Liver (tissue), 9 donors: Measurements from ENCODE around the gene KCNN3. TPM values are rescaled to one million over a fixed set of nuclear protein-coding genes. Genes with fewer than 3 reads are reported as not detected.

Experiments used
- DNase-seq: peaks from one replicate; pipeline ENCODE4 v3.0.0-alpha.2; 2017; ENCODE audit warnings: low spot score
- H3K27ac ChIP-seq, 2 donors: one replicate each; pipeline ENCODE4 v1.7.0; 2013; ENCODE audit warnings: inconsistent platforms in 2 of 2, low read length in 2 of 2, control low read depth in 1 of 2, low read depth in 1 of 2, mild to moderate bottlenecking in 1 of 2
- H3K27me3 ChIP-seq, 4 donors: one replicate each; pipeline versions ENCODE4 v1.6.1 to v1.7.0; 2013; ENCODE audit warnings: low read length in 3 of 4, inconsistent platforms in 1 of 4, mild to moderate bottlenecking in 1 of 4, moderate library complexity in 1 of 4; ENCODE audit not compliant: control insufficient read depth in 4 of 4, insufficient read depth in 4 of 4
- H3K36me3 ChIP-seq, 4 donors: one replicate each; pipeline versions ENCODE4 v1.6.1 to v1.7.0; 2013; ENCODE audit warnings: low read length in 3 of 4, mild to moderate bottlenecking in 3 of 4, low read depth in 1 of 4, moderate library complexity in 1 of 4; ENCODE audit not compliant: control insufficient read depth in 4 of 4, insufficient read depth in 3 of 4
- H3K4me1 ChIP-seq, 4 donors: one replicate each; pipeline versions ENCODE4 v1.6.1 to v1.7.0; 2013; ENCODE audit warnings: low read length in 3 of 4, mild to moderate bottlenecking in 3 of 4, moderate library complexity in 1 of 4; ENCODE audit not compliant: control insufficient read depth in 4 of 4, insufficient read depth in 4 of 4
- H3K4me3 ChIP-seq, 3 donors: one replicate each; pipeline versions ENCODE4 v1.6.1 to v1.7.0; 2013; ENCODE audit warnings: low read length in 3 of 3, control low read depth in 1 of 3, low read depth in 1 of 3, mild to moderate bottlenecking in 1 of 3
- H3K9ac ChIP-seq, 2 donors: one replicate each; pipeline ENCODE4 v1.7.0; 2013; ENCODE audit warnings: low read length in 2 of 2, mild to moderate bottlenecking in 2 of 2, moderate library complexity in 2 of 2, control low read depth in 1 of 2, low read depth in 1 of 2
- H3K9me3 ChIP-seq, 4 donors: one replicate each; pipeline versions ENCODE4 v1.6.1 to v1.7.0; 2013; ENCODE audit warnings: low read length in 3 of 4; ENCODE audit not compliant: control insufficient read depth in 4 of 4
- CTCF ChIP-seq: fragments of 150-350 bp; IDR thresholded peaks from 2 replicates; pipeline ENCODE4 v1.5.1; 2017; ENCODE audit warnings: improper control_type of control experiment, low read depth, low read length; ENCODE audit not compliant: missing input control
- EGR1 ChIP-seq, 2 donors: IDR thresholded peaks; 2 replicates each; pipeline ENCODE4 v1.6.1; 2016 to 2018; ENCODE audit warnings: antibody characterized with exemption in 2 of 2, low read depth in 2 of 2
- FOXA1 ChIP-seq: IDR thresholded peaks from 2 replicates; pipeline ENCODE4 v1.6.1; 2016; ENCODE audit warnings: antibody characterized with exemption
- FOXA2 ChIP-seq: IDR thresholded peaks from 2 replicates; pipeline ENCODE4 v1.6.1; 2016; ENCODE audit warnings: antibody characterized with exemption
- GABPA ChIP-seq, 2 donors: IDR thresholded peaks in 1 of 2; conservative IDR thresholded peaks in 1 of 2; 2 replicates each; pipeline ENCODE4 v1.6.1; 2016; ENCODE audit warnings: antibody characterized with exemption in 2 of 2, mild to moderate bottlenecking in 1 of 2, moderate library complexity in 1 of 2
- HNF4A ChIP-seq, 2 donors: conservative IDR thresholded peaks; 2 replicates each; pipeline ENCODE4 v1.6.1; 2016; ENCODE audit warnings: antibody characterized with exemption in 2 of 2, mild to moderate bottlenecking in 2 of 2
- HNF4G ChIP-seq: IDR thresholded peaks from 2 replicates; pipeline ENCODE4 v1.6.1; 2016; ENCODE audit warnings: antibody characterized with exemption
- JUND ChIP-seq, 2 donors: IDR thresholded peaks; 2 replicates each; pipeline ENCODE4 v1.6.1; 2016; ENCODE audit warnings: antibody characterized with exemption in 2 of 2
- MAX ChIP-seq: IDR thresholded peaks from 2 replicates; pipeline ENCODE4 v1.6.1; 2016; ENCODE audit warnings: antibody characterized with exemption
- NR2F2 ChIP-seq: IDR thresholded peaks from 2 replicates; pipeline ENCODE4 v1.6.1; 2016; ENCODE audit warnings: antibody characterized with exemption
- RAD21 ChIP-seq, 2 donors: IDR thresholded peaks; 2 replicates each; pipeline ENCODE4 v1.6.1; 2016; ENCODE audit warnings: antibody characterized with exemption in 2 of 2, mild to moderate bottlenecking in 2 of 2
- RXRA ChIP-seq, 2 donors: IDR thresholded peaks; 2 replicates each; pipeline ENCODE4 v1.6.1; 2017 to 2018; ENCODE audit warnings: antibody characterized with exemption in 2 of 2, mild to moderate bottlenecking in 1 of 2
- SP1 ChIP-seq: IDR thresholded peaks from 2 replicates; pipeline ENCODE4 v1.6.1; 2018; ENCODE audit warnings: antibody characterized with exemption, mild to moderate bottlenecking
- TAF1 ChIP-seq: conservative IDR thresholded peaks from 2 replicates; pipeline ENCODE4 v1.6.1; 2016; ENCODE audit warnings: antibody characterized with exemption, mild to moderate bottlenecking
- YY1 ChIP-seq: IDR thresholded peaks from 2 replicates; pipeline ENCODE4 v1.6.1; 2016; ENCODE audit warnings: antibody characterized with exemption, mild to moderate bottlenecking
- WGBS: extraction: QIAGEN DNeasy Blood & Tissue Kit; methylation state at CpG from one replicate; pipeline ENCODE4 v1.1.7; 2013; 5-methylcytosine and 5-hydroxymethylcytosine counted together
- polyA plus RNA-seq, 2 donors: library from polyadenylated mRNA; stranded (reverse) in 1 of 2; unstranded in 1 of 2; fragments of 200-250 nt in 1 of 2; fragments of >200 nt in 1 of 2; fragmentation: Nextera tagmentation in 1 of 2; extraction: Ambion mirVana in 1 of 2; gene quantifications; one replicate each; pipeline versions ENCODE4 v1.2.1 to v1.2.3, GENCODE V29; 2013 to 2015
- total RNA-seq, 2 donors: library from RNA; depleted of rRNA; stranded (reverse); fragments of >200 nt; gene quantifications; one replicate each; pipeline ENCODE4 v1.2.3, GENCODE V29; 2014
- TF ChIP-seq, protein P1 (sequence below): IDR thresholded peaks from 2 replicates; pipeline ENCODE4 v1.6.1; 2016; ENCODE audit warnings: antibody characterized with exemption, mild to moderate bottlenecking
- TF ChIP-seq, protein P2 (sequence below): IDR thresholded peaks from 2 replicates; pipeline ENCODE4 v1.6.1; 2016; ENCODE audit warnings: antibody characterized with exemption
- TF ChIP-seq, protein P3 (sequence below): IDR thresholded peaks from 2 replicates; pipeline ENCODE4 v1.6.1; 2016; ENCODE audit warnings: antibody characterized with exemption
- donor health status: healthy.
- donor health status: healthy.
- donor health status: healthy.
- donor health status: healthy.
- donor health status: healthy.

Gene KCNN3
- total and polyA plus RNA-seq, 4 donors = 0.09 to 0.68 (median 0.15) TPM

GRCh38 chr1:154895798-154896197 lies 25.7 kb upstream of the KCNN3 start (continued):
- TF ChIP-seq HNF4G (no peak), RXRA (IDR thresholded peaks at IDR 0.05) (no peak), GABPA (IDR thresholded peaks at IDR 0.05 in 1 of 2, conservative IDR thresholded peaks at IDR 0.05 in 1 of 2) (no peak), CTCF (no peak)

DNA sequence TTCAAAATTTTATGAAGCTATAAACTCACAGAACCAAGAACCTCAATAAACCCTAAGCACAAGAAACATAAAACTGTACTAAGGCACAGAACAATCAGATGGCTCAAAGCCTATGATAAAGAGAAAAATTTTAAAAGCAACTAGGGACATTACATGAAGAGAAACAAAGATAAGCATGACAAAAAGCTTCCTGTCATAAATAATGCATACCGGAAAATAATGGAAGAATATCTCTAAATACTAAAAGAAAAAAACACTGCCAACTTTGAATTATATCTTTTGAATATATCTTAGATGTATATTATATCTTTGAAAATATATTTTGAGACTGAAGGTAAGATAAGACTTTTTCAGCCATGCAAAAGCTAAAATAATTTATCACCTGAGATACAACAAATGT lies 21.4 kb upstream of the KCNN3 start:
- no peaks in the 10 kb centered on the region for H3K27me3 ChIP-seq
- H3K4me1 ChIP-seq = peaks cover 0 to under 1% (median 0%) of the 10 kb centered on the region in 4 donors
- DNase-seq = no peak
- H3K9me3 ChIP-seq = no peaks in the 10 kb centered on the region
- no peak overlapping the region for H3K4me3 ChIP-seq
- WGBS = 63% methylated on average over 1 of the region's 1 CpG
- no peaks in the 10 kb centered on the region for H3K36me3 ChIP-seq
- no peak for TF ChIP-seq FOXA1
- no peak for TF ChIP-seq SP1
- TF ChIP-seq RAD21 (IDR thresholded peaks at IDR 0.05) = no peak
- no peak for TF ChIP-seq JUND (IDR thresholded peaks at IDR 0.05)
- no peak for TF ChIP-seq TAF1
- TF ChIP-seq, protein P1, sequence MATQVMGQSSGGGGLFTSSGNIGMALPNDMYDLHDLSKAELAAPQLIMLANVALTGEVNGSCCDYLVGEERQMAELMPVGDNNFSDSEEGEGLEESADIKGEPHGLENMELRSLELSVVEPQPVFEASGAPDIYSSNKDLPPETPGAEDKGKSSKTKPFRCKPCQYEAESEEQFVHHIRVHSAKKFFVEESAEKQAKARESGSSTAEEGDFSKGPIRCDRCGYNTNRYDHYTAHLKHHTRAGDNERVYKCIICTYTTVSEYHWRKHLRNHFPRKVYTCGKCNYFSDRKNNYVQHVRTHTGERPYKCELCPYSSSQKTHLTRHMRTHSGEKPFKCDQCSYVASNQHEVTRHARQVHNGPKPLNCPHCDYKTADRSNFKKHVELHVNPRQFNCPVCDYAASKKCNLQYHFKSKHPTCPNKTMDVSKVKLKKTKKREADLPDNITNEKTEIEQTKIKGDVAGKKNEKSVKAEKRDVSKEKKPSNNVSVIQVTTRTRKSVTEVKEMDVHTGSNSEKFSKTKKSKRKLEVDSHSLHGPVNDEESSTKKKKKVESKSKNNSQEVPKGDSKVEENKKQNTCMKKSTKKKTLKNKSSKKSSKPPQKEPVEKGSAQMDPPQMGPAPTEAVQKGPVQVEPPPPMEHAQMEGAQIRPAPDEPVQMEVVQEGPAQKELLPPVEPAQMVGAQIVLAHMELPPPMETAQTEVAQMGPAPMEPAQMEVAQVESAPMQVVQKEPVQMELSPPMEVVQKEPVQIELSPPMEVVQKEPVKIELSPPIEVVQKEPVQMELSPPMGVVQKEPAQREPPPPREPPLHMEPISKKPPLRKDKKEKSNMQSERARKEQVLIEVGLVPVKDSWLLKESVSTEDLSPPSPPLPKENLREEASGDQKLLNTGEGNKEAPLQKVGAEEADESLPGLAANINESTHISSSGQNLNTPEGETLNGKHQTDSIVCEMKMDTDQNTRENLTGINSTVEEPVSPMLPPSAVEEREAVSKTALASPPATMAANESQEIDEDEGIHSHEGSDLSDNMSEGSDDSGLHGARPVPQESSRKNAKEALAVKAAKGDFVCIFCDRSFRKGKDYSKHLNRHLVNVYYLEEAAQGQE = no peak
- no peak for TF ChIP-seq MAX
- TF ChIP-seq, protein P2, sequence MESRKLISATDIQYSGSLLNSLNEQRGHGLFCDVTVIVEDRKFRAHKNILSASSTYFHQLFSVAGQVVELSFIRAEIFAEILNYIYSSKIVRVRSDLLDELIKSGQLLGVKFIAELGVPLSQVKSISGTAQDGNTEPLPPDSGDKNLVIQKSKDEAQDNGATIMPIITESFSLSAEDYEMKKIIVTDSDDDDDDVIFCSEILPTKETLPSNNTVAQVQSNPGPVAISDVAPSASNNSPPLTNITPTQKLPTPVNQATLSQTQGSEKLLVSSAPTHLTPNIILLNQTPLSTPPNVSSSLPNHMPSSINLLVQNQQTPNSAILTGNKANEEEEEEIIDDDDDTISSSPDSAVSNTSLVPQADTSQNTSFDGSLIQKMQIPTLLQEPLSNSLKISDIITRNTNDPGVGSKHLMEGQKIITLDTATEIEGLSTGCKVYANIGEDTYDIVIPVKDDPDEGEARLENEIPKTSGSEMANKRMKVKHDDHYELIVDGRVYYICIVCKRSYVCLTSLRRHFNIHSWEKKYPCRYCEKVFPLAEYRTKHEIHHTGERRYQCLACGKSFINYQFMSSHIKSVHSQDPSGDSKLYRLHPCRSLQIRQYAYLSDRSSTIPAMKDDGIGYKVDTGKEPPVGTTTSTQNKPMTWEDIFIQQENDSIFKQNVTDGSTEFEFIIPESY = no peak
- no peak for TF ChIP-seq EGR1 (IDR thresholded peaks at IDR 0.05; ENCODE audit: low read depth in 2 of 2)
- no peak for TF ChIP-seq NR2F2
- no peak for TF ChIP-seq HNF4G
- H3K27ac ChIP-seq = no peak overlapping the region
- H3K9ac ChIP-seq = no peak overlapping the region

GRCh38 chr1:154888757-154889156 lies 18.7 kb upstream of the KCNN3 start:
- no peaks in the 10 kb centered on the region for H3K9me3 ChIP-seq
- no peak overlapping the region for H3K27ac ChIP-seq
- H3K4me3 ChIP-seq = no peak overlapping the region
- DNase-seq = no peak
- H3K4me1 ChIP-seq = peaks cover 0 to 3% (median 0%) of the 10 kb centered on the region in 4 donors
- no peaks in the 10 kb centered on the region for H3K27me3 ChIP-seq
- no peaks in the 10 kb centered on the region for H3K36me3 ChIP-seq
- H3K9ac ChIP-seq = no peak overlapping the region
- 86% methylated on average over 7 of the region's 7 CpGs for WGBS
- TF ChIP-seq JUND (IDR thresholded peaks at IDR 0.05) (no peak), RAD21 (IDR thresholded peaks at IDR 0.05) (no peak), RXRA (IDR thresholded peaks at IDR 0.05) (no peak), GABPA (IDR thresholded peaks at IDR 0.05 in 1 of 2, conservative IDR thresholded peaks at IDR 0.05 in 1 of 2) (no peak), EGR1 (IDR thresholded peaks at IDR 0.05; ENCODE audit: low read depth in 2 of 2) (no peak), HNF4A (conservative IDR thresholded peaks at IDR 0.05) (no peak), FOXA2 (no peak), YY1 (no peak), FOXA1 (no peak)
- TF ChIP-seq, protein P3, sequence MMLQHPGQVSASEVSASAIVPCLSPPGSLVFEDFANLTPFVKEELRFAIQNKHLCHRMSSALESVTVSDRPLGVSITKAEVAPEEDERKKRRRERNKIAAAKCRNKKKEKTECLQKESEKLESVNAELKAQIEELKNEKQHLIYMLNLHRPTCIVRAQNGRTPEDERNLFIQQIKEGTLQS = no peak
